Measurements from ENCODE around the gene TRAF2.

The TRAF2 gene

DNA sequence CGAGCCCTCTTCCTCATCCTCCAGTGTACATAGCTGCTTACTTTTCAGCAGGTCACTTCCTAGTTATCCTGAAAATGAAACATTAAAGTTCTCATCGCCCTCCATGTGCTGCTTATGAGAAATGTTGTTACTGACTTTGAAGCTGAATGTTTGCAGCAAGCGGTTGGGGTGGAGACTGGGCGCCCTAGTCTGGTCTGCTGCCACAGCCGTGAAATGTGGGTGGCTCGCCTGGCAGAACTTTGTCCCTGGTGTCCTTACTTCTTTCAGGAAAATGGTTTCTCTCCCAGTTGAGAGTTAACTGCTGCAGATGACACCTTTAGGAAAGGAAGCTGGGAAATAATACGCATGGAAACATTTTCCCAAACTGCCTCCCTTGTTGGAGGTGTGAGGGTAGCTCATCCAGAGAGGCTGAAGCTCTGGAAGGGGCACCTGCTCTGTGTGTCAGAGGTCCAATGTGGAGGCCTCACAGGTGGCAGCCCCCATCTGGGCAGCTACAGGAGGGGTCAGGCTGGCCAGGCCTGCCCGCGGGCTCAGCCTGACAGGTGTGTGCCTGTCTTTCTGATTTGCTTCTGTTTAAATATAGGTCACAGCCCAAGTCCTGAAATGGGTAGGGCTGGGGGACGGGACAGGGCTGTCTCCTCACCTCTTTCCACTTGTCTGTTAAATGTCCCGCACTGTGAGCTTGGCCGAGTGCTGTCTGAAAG lies 24.0 kb downstream of the TRAF2 start:
- no peak for DNase-seq (ENCODE audit: low read depth in 3 of 3, low spot score in 1 of 3)

DNA sequence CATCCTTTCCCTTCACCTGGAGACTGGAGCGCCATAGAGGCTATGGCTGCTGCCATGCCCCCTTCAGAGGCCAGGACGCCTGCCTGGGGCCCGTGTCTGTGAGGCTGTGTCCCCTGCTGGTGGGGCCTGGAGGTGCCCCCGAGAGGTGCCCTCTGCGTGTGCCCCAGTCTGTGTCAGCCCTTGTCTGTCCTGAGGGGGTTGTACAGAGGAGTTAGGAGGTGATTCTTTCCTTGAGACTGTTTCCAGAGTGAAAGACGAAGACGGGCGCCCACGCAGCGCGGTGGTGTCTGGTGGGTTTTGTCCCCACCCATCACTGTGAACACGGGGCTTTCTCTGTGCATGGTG lies 24.6 kb downstream of the TRAF2 start:
- no peak for DNase-seq (ENCODE audit: low read depth in 3 of 3, low spot score in 1 of 3)

DNA sequence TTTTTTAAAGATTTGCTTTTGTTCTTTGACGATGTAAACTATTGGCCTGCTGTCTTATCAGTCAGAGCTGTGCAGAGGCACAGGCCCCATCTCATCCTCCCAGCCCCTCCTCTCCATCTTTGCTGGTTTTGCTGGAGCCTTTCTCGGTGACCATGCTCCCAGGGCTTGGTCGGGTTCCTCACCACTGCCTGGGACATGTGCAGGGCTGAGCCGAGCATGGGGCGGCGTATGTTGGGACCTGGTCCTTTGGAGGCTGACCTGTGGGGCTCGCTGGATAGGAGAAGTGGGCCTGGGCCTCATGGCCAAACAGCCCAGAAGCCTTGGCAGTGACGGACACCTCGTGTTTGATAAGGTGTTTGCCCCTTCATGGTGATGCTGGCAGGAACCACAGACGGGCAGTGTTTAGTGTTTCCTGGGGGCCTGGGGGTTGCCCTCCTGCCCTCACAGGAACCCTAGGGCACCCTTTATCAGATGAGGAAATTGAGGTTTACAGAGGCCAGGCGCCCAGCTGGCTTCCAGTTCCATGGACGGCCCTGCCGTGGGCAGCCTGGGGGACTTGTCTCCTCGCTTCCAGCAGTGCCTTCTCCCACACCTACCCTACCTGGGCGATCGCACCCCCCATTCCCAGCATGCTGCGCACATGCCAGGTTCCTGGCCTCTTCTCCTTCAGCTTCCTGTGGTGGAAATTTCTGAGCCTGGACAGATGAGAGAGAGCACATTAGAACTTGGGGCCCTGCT lies 27.6 kb downstream of the TRAF2 start:
- DNase-seq (ENCODE audit: low read depth in 3 of 3, low spot score in 1 of 3), result no peak

DNA sequence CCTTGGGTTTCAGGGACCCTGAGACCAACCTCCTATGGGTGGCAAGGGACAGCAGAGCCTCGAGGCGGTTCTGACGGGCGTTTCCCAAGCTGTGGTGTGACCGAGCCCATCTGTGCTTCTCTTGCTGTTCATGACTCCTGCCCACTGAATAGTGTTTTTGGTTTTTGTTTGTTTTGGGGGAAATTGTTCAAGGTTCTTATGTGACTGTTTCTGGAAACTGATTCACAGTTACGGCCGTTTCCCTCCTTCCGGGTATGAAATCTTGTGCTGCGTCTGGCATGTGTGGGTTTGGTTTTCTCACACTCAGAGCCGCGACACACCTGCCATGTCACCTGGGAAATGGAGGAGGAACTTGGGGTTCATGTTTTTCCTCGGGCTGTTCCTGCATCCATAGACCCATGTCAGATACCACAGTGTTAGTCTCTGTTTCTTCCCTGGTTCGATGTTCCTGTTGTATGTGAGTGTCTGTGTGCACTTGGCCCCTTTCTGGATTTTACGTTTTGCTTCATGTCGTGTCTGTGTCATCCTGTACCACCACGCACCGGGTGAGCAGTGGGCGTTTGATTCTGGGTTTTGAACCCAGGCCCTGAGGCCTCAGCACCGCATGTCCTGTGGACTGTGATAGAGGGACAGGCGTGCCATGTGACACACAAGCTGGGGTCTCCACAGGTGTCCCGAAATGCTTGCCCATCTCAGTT lies 29.5 kb downstream of the TRAF2 start:
- no peak for DNase-seq (ENCODE audit: low read depth in 3 of 3, low spot score in 1 of 3)

GRCh38 chr9:136916330-136917184 lies 30.2 kb downstream of the TRAF2 start:
- DNase-seq (ENCODE audit: low read depth in 3 of 3, low spot score in 1 of 3), result no peak

- no peak for DNase-seq (ENCODE audit: low read depth in 3 of 3, low spot score in 1 of 3)
Observed at GRCh38 chr9:136917902-136918301, 31.6 kb downstream of the TRAF2 start.

DNA sequence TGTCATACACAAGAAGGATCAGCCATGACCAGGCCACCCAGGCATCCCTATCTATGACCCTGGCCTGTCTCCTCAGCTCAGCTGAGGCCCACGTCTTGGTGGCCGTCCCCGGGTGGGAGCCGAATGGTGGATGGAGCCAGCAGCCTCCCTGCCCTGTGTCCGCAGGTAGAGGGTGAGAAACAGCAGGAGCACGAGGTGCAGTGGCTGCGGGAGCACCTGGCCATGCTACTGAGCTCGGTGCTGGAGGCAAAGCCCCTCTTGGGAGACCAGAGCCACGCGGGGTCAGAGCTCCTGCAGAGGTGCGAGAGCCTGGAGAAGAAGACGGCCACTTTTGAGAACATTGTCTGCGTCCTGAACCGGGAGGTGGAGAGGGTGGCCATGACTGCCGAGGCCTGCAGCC lies 33.8 kb downstream of the TRAF2 start:
- no peak for DNase-seq (ENCODE audit: low read depth in 3 of 3, low spot score in 1 of 3)

GRCh38 chr9:136920734-136921231 lies 34.5 kb downstream of the TRAF2 start:
- DNase-seq (ENCODE audit: low read depth in 3 of 3, low spot score in 1 of 3), result no peak

DNA sequence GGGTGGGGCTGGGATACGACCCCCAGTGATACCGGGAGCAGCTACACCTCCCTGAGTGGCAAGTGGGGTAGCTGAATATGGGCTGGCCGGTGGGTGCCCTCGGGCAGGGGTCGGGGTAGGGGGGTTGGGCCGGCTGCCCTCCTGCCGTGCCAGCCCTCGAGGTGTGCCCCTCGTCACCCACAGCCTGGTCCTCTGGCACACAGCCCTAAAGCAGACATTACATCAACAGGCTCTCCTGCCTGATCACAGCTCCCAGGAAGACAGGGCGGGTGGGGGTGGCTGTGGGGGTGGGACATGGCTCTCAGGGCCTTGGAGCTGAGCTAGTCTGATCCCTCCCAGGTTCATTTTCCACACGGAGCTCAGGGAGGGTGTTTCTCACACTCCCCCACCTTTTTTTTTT lies 35.0 kb downstream of the TRAF2 start:
- no peak for DNase-seq (ENCODE audit: low read depth in 3 of 3, low spot score in 1 of 3)

- no peak for DNase-seq (ENCODE audit: low read depth in 3 of 3, low spot score in 1 of 3)
Observed at GRCh38 chr9:136921718-136922117, 35.4 kb downstream of the TRAF2 start.

GRCh38 chr9:136922540-136922939 lies 36.2 kb downstream of the TRAF2 start:
- DNase-seq (ENCODE audit: low read depth in 3 of 3, low spot score in 1 of 3), result no peak

- DNase-seq (ENCODE audit: low read depth in 3 of 3, low spot score in 1 of 3), result no peak
Observed at GRCh38 chr9:136923881-136924280, 37.6 kb downstream of the TRAF2 start.

DNA sequence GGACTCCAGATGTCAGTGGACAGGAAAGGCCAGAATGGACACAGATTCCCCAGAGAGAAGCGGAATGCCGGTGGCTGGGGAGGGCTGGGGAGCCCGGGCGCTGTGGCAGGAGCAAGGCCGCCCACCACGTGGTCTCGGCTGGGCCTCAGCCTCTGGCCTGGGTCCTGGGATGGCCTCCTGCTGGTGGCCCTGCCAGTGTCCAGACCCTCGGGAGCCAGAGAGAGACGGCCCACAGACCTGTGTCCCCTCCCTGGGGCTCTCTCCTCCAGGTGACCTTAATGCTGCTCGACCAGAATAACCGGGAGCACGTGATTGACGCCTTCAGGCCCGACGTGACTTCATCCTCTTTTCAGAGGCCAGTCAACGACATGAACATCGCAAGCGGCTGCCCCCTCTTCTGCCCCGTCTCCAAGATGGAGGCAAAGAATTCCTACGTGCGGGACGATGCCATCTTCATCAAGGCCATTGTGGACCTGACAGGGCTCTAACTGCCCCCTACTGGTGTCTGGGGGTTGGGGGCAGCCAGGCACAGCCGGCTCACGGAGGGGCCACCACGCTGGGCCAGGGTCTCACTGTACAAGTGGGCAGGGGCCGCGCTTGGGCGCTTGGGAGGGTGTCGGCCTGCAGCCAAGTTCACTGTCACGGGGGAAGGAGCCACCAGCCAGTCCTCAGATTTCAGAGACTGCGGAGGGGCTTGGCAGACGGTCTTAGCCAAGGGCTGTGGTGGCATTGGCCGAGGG lies 39.3 kb downstream of the TRAF2 start:
- no peak for DNase-seq (ENCODE audit: low read depth in 3 of 3, low spot score in 1 of 3)

DNA sequence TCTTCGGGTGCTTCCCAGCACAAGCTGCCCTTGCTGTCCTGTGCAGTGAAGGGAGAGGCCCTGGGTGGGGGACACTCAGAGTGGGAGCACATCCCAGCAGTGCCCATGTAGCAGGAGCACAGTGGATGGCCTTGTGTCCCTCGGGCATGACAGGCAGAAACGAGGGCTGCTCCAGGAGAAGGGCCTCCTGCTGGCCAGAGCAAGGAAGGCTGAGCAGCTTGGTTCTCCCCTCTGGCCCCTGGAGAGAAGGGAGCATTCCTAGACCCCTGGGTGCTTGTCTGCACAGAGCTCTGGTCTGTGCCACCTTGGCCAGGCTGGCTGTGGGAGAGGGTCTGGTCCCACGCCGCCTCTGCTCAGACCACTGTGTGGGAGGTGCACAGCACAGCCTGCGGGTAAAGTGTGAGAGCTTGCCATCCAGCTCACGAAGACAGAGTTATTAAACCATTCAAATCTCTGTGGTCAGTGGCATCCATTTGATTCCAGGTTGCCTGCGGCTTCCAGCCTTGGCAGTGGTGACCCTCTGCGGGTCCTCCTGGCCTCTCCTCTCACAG lies 39.9 kb downstream of the TRAF2 start:
- no peak for DNase-seq (ENCODE audit: low read depth in 3 of 3, low spot score in 1 of 3)

- DNase-seq (ENCODE audit: low read depth in 3 of 3, low spot score in 1 of 3), result no peak
Observed at GRCh38 chr9:136926749-136927148, 40.4 kb downstream of the TRAF2 start.

DNA sequence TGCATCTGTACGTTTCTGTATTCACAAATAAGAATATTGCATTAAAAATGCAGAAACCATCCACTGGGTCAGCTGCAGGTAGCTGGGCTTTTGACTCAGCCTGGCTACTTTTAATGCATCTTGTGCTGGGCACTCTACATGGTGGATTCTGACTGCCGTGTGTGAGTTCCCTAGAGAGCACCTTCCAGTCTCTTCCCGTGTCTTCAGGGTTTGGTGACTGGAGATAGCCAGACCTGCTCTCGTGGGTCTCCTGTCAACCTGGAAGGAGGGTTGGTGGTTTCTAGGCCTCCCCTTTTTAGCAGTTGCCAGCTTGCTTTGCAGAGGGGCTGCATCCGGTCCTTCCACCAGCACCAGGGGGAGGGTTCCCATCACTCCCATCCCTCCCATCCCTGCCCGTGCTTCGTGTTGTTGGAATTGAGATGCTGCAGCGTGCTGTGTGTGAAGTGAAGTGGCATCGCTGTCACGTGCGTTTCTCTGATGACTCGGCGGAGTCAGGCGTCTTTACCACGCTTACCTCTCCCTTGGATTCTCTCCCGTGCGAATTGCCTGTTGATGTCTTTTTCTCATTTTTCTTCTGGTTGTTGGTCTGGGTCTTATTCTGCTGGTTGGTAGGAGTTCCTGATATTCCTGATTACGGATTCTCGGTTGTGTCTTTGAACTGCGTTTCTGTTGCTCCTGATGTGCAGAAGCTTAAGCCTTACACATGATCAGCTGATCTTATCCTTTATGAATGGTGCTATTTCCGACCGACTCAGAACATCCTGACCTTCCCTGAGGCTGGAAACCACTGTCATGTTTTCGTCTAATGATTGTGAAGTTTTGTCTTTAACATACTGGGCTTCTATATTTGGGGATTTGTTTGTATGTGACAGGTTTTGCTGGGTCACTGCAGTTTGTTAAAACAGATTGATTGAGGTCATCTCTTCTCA lies 41.3 kb downstream of the TRAF2 start:
- DNase-seq (ENCODE audit: low read depth in 3 of 3, low spot score in 1 of 3), result no peak

- no peak for DNase-seq (ENCODE audit: low read depth in 3 of 3, low spot score in 1 of 3)
Observed at GRCh38 chr9:136928591-136928990, 42.3 kb downstream of the TRAF2 start.

DNA sequence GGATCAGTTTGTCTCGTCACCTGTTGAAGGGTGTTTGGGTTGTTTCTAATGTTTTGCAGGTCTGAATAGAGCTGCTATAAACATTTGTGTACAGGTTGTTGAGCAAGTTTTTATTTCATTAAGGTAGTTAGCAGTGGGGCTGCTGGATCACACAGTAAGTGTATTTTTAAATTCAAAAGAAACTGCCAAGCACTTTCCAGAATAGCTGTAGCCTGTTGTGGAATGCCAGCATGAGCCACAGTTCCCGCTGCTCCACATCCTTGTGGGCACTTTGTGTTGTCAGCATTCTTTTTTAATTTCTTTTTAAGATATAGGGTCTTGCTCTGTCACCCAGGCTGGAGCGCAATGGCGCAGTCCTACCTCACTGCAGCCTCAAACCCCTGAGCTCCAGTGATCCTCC lies 43.7 kb downstream of the TRAF2 start:
- DNase-seq (ENCODE audit: low read depth in 3 of 3, low spot score in 1 of 3), result no peak

GRCh38 chr9:136931611-136932130 lies 45.4 kb downstream of the TRAF2 start:
- DNase-seq (ENCODE audit: low read depth in 3 of 3, low spot score in 1 of 3), result no peak
